A549 (cell line): ENCODE results near the gene TAF4. TPM values are rescaled to one million over a fixed set of nuclear protein-coding genes. Genes with fewer than 3 reads are reported as not detected.

ENCODE experiments used
- ATAC-seq, 2 experiments: fragments of 200-7000 bp in 1 of 2; fragments of >200 bp in 1 of 2; cut with Nextera tagmentation in 1 of 2; cut with Tn5 transposase in 1 of 2; 3 replicates each; pipeline versions ENCODE4 v1.8.0 to v1.9.1; 2018 to 2020; ENCODE audit warnings: mild to moderate bottlenecking in 1 of 2, moderate library complexity in 1 of 2
- CTCF ChIA-PET: fragments of 300-600 bp; sonication (Branson Sonifier 250); formaldehyde crosslinking; extraction: SDS; loops from one replicate; lab custom pipeline; 2021; ENCODE audit warnings: antibody characterized with exemption, inconsistent platforms; lab: Yijun Ruan, JAX
- POLR2A ChIA-PET: fragments of 350-600 bp; formaldehyde crosslinking; extraction: SDS; loops from one replicate; lab custom pipeline; 2021; ENCODE audit warnings: antibody characterized with exemption, inconsistent platforms; lab: Yijun Ruan, JAX
- DNase-seq, 2 experiments: peaks; one replicate each; pipeline versions ENCODE4 v3.0.0 to v3.0.0-alpha.2; 2011 to 2016; ENCODE audit warnings: low read depth in 1 of 2, low spot score in 1 of 2
- FAIRE-seq: peaks from 2 replicates; lab custom pipeline; 2011; peaks lifted over from hg19 to GRCh38; lab: Jason Lieb, UNC
- H3K27ac ChIP-seq, 2 experiments: fragments of >200 bp; sonication (Bioruptor Twin); formaldehyde crosslinking; 3 replicates each; pipeline ENCODE4 v1.5.1; 2016 to 2017
- H3K4me1 ChIP-seq: fragments of >200 bp; sonication (Bioruptor Twin); formaldehyde crosslinking; 3 replicates; pipeline ENCODE4 v1.6.1; 2016
- H3K4me2 ChIP-seq: fragments of >200 bp; sonication (Bioruptor Twin); formaldehyde crosslinking; 3 replicates; pipeline ENCODE4 v1.6.1; 2016
- H3K4me3 ChIP-seq: fragments of >200 bp; sonication (Bioruptor Twin); formaldehyde crosslinking; 3 replicates; pipeline ENCODE4 v1.5.1; 2016
- H3K9me3 ChIP-seq: fragments of >200 bp; sonication (Bioruptor Twin); formaldehyde crosslinking; 3 replicates; pipeline ENCODE4 v1.6.1; 2016
- CBX2 ChIP-seq: fragments of 200-600 bp; sonication (generic); IDR thresholded peaks from 2 replicates; pipeline ENCODE4 v1.6.1; 2016; ENCODE audit warnings: low read depth, mild to moderate bottlenecking, borderline replicate concordance
- CHD2 ChIP-seq: fragments of 150-350 bp; IDR thresholded peaks from 2 replicates; pipeline ENCODE4 v1.6.1; 2014; ENCODE audit warnings: low read length; ENCODE audit not compliant: partially characterized antibody
- ESRRA ChIP-seq: fragments of 150-350 bp; IDR thresholded peaks from 2 replicates; pipeline ENCODE4 v1.6.1; 2014; ENCODE audit warnings: mild to moderate bottlenecking, low read length, borderline replicate concordance
- FOSB ChIP-seq: fragments of 250-450 bp; sonication (Bioruptor Pico); IDR thresholded peaks from 2 replicates; pipeline ENCODE4 v1.5.0; 2020; ENCODE audit warnings: mild to moderate bottlenecking, moderate library complexity
- HDAC2 ChIP-seq: fragments of 200-600 bp; sonication (generic); IDR thresholded peaks from 2 replicates; pipeline ENCODE4 v1.6.1; 2016
- MAZ ChIP-seq: fragments of 150-350 bp; IDR thresholded peaks from 2 replicates; pipeline ENCODE4 v1.6.1; 2014; ENCODE audit warnings: antibody characterized with exemption, low read depth, low read length, borderline replicate concordance
- NR3C1 ChIP-seq: fragments of >200 bp; sonication (Bioruptor Twin); formaldehyde crosslinking; IDR thresholded peaks from 3 replicates; pipeline ENCODE4 v1.6.1; 2017
- POLR2A ChIP-seq: IDR thresholded peaks from 2 replicates; pipeline ENCODE4 v1.6.1; 2012; ENCODE audit warnings: mild to moderate bottlenecking, low read length
- POLR2AphosphoS2 ChIP-seq: conservative IDR thresholded peaks from 2 replicates; pipeline ENCODE4 v1.6.1; 2012; ENCODE audit warnings: low read length, improper control_type of control experiment, inconsistent platforms
- RARB ChIP-seq: fragments of 250-450 bp; sonication (Bioruptor Pico); IDR thresholded peaks from 2 replicates; pipeline ENCODE4 v1.8.0; 2021; ENCODE audit warnings: mild to moderate bottlenecking, moderate library complexity
- RCOR1 ChIP-seq: fragments of 150-350 bp; IDR thresholded peaks from 2 replicates; pipeline ENCODE4 v1.6.1; 2014; ENCODE audit warnings: antibody characterized with exemption, low read length, low read depth
- RFX5 ChIP-seq: fragments of 450-650 bp; IDR thresholded peaks from 2 replicates; pipeline ENCODE4 v1.7.1; 2014; ENCODE audit warnings: antibody characterized with exemption, mild to moderate bottlenecking, moderate library complexity
- SREBF2 ChIP-seq: fragments of 450-650 bp; IDR thresholded peaks from 2 replicates; pipeline ENCODE4 v1.6.1; 2014; ENCODE audit warnings: mild to moderate bottlenecking, moderate library complexity
- ZNF302 ChIP-seq: fragments of 250-450 bp; sonication (Bioruptor Pico); IDR thresholded peaks from 2 replicates; pipeline ENCODE4 v1.9.0; 2021; ENCODE audit warnings: inconsistent platforms, mild to moderate bottlenecking, moderate library complexity
- ZSCAN20 ChIP-seq: fragments of 250-450 bp; sonication (Bioruptor Pico); IDR thresholded peaks from 2 replicates; pipeline ENCODE4 v1.8.0; 2022; ENCODE audit warnings: mild to moderate bottlenecking, moderate library complexity
- WGBS: methylation state at CpG from one replicate; pipeline ENCODE4 v1.1.6; 2017; ENCODE audit errors: missing lambda C conversion rate; 5-methylcytosine and 5-hydroxymethylcytosine counted together
- polyA plus RNA-seq, 4 experiments: library from polyadenylated mRNA; depleted of rRNA in 3 of 4; stranded (reverse); fragments of >200 nt; fragmentation: RNase III in 1 of 4; extraction: RNeasy Plus Mini Kit Qiagen cat#74134 plus additional on column Dnase treatment in 1 of 4; gene quantifications; 2 replicates in 3 of 4; 3 replicates in 1 of 4; pipeline ENCODE4 v1.2.3, GENCODE V29; 2011 to 2017
- TF ChIP-seq, protein P1 (sequence below): fragments of 250-450 bp; sonication (Bioruptor Pico); IDR thresholded peaks from 2 replicates; pipeline ENCODE4 v1.5.0; 2020; ENCODE audit warnings: low read depth, mild to moderate bottlenecking, moderate library complexity
- TF ChIP-seq, protein P2 (sequence below): fragments of 150-350 bp; IDR thresholded peaks from 2 replicates; pipeline ENCODE4 v1.6.1; 2014; ENCODE audit warnings: low read depth, mild to moderate bottlenecking, low read length
- TF ChIP-seq, protein P3 (sequence below): fragments of 250-450 bp; sonication (Bioruptor Pico); IDR thresholded peaks from 2 replicates; pipeline ENCODE4 v1.5.0; 2021; ENCODE audit warnings: mild to moderate bottlenecking, moderate library complexity, borderline replicate concordance
- TF ChIP-seq, protein P4 (sequence below): fragments of >200 bp; sonication (Bioruptor Twin); formaldehyde crosslinking; IDR thresholded peaks from 3 replicates; pipeline ENCODE4 v1.6.1; 2016

TAF4 gene
- polyA plus RNA-seq, 2 of the 4 experiments (the other 2 are of a cell fraction), result 6.1 to 11.0 TPM

DNA sequence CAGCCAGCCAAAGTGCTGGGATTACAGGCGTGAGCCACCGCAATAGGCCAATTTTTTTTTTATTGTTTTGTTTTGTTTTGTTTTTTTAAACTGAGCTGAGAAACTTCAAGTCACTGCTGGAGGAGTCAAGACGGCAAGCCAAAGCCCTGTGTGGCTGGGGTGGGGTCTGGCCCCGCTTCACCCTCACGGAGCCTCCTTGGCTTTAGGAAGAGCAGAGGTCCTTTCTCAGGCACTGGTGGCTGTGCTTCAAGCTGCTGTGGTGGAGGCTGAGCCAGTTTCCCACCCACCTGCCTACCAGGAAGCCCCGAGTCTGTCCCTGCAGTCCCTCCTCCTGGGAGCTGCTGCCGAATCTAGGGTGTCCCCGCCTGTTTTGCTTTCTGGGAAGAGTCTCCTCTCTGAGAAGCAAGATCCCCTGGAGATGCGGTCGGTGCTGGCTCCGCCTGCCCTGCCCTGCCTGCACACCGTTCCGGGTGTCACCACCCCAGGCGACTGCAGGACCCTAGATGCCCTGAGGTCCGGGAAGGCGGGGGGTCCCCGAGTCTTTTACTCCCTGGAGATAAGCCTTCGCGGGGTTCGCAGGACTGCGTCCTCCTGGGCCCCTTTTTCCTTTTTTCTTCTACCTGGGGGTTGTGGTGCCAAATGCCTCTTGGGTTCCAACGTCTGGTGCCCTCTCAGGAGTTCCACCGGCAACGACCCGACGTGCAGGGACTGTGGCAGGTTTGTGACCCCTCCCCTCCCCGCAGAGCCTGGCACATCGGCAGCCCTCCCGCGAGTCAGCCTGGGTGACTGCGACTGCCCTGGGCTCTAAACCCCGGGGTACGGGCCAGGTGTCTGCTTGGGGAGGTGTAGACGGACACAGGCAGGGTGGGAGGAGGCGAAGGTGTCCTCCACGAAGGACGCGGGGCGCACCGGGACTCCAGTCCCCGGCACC, 100.7 kb downstream of the TAF4 start (continued):
- TF ChIP-seq, protein P1, sequence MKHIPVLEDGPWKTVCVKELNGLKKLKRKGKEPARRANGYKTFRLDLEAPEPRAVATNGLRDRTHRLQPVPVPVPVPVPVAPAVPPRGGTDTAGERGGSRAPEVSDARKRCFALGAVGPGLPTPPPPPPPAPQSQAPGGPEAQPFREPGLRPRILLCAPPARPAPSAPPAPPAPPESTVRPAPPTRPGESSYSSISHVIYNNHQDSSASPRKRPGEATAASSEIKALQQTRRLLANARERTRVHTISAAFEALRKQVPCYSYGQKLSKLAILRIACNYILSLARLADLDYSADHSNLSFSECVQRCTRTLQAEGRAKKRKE (CRISPR knock-in tag), result no peak
- TF ChIP-seq SREBF2 (no peak), RCOR1 (no peak), ESRRA (no peak), HDAC2 (no peak), MAZ (no peak)
- TF ChIP-seq, protein P2, sequence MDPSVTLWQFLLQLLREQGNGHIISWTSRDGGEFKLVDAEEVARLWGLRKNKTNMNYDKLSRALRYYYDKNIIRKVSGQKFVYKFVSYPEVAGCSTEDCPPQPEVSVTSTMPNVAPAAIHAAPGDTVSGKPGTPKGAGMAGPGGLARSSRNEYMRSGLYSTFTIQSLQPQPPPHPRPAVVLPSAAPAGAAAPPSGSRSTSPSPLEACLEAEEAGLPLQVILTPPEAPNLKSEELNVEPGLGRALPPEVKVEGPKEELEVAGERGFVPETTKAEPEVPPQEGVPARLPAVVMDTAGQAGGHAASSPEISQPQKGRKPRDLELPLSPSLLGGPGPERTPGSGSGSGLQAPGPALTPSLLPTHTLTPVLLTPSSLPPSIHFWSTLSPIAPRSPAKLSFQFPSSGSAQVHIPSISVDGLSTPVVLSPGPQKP, result no peak
- TF ChIP-seq, protein P3, sequence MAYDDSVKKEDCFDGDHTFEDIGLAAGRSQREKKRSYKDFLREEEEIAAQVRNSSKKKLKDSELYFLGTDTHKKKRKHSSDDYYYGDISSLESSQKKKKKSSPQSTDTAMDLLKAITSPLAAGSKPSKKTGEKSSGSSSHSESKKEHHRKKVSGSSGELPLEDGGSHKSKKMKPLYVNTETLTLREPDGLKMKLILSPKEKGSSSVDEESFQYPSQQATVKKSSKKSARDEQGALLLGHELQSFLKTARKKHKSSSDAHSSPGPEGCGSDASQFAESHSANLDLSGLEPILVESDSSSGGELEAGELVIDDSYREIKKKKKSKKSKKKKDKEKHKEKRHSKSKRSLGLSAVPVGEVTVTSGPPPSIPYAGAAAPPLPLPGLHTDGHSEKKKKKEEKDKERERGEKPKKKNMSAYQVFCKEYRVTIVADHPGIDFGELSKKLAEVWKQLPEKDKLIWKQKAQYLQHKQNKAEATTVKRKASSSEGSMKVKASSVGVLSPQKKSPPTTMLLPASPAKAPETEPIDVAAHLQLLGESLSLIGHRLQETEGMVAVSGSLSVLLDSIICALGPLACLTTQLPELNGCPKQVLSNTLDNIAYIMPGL (CRISPR knock-in tag), result no peak
- TF ChIP-seq, all 56 proteins: peak for 0

DNA sequence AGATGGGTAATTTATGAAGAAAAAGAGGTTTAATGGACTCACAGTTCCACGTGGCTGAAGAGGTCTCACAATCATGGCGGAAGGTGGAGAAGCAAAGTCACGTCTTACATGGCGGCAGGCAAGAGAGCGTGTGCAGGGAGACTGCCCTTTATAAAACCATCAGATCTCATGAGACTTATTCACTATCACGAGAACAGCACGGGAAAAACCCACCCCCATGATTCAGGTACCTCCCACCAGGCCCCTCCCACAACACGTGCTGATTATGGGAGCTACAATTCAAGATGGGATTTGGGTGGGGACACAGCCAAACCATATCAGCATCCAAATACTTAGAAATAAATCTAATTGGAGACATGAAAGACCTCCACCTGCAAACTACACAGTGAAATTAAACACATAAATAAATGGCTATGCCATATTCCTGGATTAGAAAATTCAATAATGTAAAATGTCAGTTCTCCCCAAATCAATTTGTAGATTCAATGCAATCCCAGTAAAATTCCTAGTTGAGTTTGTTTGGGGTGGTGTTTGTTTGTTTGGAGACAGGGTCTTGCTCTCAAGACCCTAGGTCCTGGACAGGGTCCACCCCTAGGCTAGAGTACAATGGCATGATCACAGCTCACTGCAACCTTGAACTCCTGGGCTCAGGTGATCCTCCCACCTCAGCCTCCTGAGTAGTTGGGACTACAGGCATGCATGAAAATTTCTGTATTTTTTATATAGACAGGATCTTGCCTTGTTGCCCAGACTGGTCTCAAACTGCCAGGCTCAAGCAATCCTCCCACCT, 101.6 kb downstream of the TAF4 start:
- Histone ChIP-seq H3K4me2 (no peak overlapping the region), H3K4me3 (no peak overlapping the region), H3K4me1 (no peaks in the 10 kb centered on the region), H3K9me3 (no peaks in the 10 kb centered on the region), H3K27ac (no peak overlapping the region)
- TF ChIP-seq CHD2 (no peak), RARB (CRISPR knock-in tag) (no peak), RFX5 (no peak), ZSCAN20 (no peak), HDAC2 (no peak), POLR2AphosphoS2 (no peak), FOSB (no peak), NR3C1 (no peak)
- DNase-seq, result no peak
- ATAC-seq, result no peak
- 75% methylated on average over 8 of the region's 8 CpGs for WGBS
- POLR2A ChIA-PET, result no interaction called here
- CTCF ChIA-PET, result no interaction called here
- no peak for FAIRE-seq

DNA sequence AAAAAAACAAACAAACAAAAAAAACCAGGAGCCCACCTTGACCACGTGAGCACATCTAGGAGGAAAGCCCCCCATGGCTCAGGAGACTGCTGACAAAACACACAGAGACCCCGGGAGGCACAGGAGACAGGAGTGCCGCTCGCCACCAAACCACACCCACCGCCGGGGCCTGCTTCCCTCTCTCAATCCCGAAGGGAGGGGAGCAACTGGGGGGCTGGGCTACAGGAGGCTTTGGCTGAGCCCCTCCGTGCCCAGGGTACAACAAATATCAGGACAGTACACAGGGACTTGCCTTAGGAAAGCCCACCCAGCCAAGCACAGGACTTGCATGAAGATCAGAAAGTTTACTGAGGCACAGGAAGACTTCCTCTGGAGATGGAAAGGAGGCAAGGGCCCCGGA, 102.5 kb downstream of the TAF4 start:
- no peaks in the 10 kb centered on the region for H3K9me3 ChIP-seq
- WGBS, result 69% methylated on average over 9 of the region's 9 CpGs
- H3K4me2 ChIP-seq, result no peak overlapping the region
- ATAC-seq (no peak), DNase-seq (no peak), FAIRE-seq (no peak)
- no peak overlapping the region for H3K27ac ChIP-seq
- no peak overlapping the region for H3K4me3 ChIP-seq
- no peak for TF ChIP-seq ZNF302 (CRISPR knock-in tag)
- no peak for TF ChIP-seq POLR2A
- TF ChIP-seq, protein P4, sequence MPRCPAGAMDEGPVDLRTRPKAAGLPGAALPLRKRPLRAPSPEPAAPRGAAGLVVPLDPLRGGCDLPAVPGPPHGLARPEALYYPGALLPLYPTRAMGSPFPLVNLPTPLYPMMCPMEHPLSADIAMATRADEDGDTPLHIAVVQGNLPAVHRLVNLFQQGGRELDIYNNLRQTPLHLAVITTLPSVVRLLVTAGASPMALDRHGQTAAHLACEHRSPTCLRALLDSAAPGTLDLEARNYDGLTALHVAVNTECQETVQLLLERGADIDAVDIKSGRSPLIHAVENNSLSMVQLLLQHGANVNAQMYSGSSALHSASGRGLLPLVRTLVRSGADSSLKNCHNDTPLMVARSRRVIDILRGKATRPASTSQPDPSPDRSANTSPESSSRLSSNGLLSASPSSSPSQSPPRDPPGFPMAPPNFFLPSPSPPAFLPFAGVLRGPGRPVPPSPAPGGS, result no peak
- TF ChIP-seq, protein P3 (CRISPR knock-in tag), result no peak
- TF ChIP-seq CHD2, result no peak
- no peak for TF ChIP-seq CBX2
- ChIA-PET POLR2A (no interaction called here), CTCF (no interaction called here)
- no peaks in the 10 kb centered on the region for H3K4me1 ChIP-seq
